ENCODE data around the gene RHOD. TPM values are rescaled to one million over a fixed set of nuclear protein-coding genes. Genes with fewer than 3 reads are reported as not detected.

RHOD gene
- total RNA-seq, 2 experiments from 2014 or later = 0.47 to 0.78 TPM

- H3K27me3 Mint-ChIP-seq = peaks cover 6% of the 10 kb centered on the region
- intact Hi-C loops (cut with DNase I, micrococcal nuclease) = no loop called here
- no peak for DNase-seq
- ChIA-PET POLR2A (interaction anchor here (0.7 kb wide), 1 partner anchor 10 kb away, joined by 3 read pairs; no protein-coding TSS in a partner anchor), CTCF (interaction anchor here (0.7 to 5.2 kb wide), 4 partner anchors 9 to 30 kb away, joined by 3 to 36 read pairs (median 3); no protein-coding TSS in a partner anchor)
- H3K4me1 Mint-ChIP-seq = peaks cover 15% of the 10 kb centered on the region
- ATAC-seq = no peak
- H3K4me3 Mint-ChIP-seq = no peak overlapping the region
- H3K36me3 Mint-ChIP-seq (ENCODE audit: low read depth) = no peaks in the 10 kb centered on the region
- no peak overlapping the region for H3K27ac Mint-ChIP-seq
- H3K9me3 Mint-ChIP-seq (ENCODE audit: low read depth) = no peaks in the 10 kb centered on the region
Observed at GRCh38 chr11:67051180-67051893, 5.3 kb upstream of the RHOD start.

DNA sequence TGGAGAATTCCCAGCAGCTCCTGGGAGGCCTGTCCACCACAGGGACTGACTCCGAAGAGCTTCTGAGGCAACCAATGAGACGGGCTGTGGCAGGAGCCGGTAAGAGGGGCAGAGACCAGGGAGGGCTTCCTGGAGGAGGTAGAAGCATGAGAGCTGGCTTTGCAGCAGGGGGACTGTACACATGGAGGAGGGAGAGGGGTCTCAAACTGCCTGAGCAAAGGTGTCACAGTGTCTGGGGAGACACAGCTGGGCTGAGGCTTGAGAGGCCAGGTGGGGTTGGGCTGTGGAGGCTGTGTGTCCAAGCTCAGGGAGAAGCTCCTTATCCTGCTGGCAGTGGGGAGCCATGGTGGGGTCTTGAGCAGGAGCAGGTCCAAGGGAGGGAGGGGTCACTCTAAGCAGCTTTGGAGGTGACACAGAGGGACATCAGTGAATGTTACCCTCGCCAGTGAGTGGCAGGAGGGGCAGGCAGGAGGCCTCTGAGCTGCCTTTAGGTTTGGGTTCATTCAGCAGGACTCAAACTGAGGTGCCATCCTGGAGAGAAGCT lies 4.6 kb upstream of the RHOD start:
- Mint-ChIP-seq H3K27ac (no peak overlapping the region), H3K4me3 (no peak overlapping the region), H3K9me3 (ENCODE audit: low read depth) (no peaks in the 10 kb centered on the region), H3K27me3 (peaks cover 6% of the 10 kb centered on the region), H3K4me1 (peaks cover 17% of the 10 kb centered on the region), H3K36me3 (ENCODE audit: low read depth) (no peaks in the 10 kb centered on the region)
- CTCF ChIA-PET = interaction anchor here (0.6 to 5.2 kb wide), 7 partner anchors 17 to 118 kb away, joined by 3 to 36 read pairs (median 3); no protein-coding TSS in a partner anchor
- intact Hi-C loops (cut with DNase I, micrococcal nuclease) = no loop called here
- POLR2A ChIA-PET = no interaction called here
- DNase-seq (no peak), ATAC-seq (no peak)

GRCh38 chr11:67052891-67053290 lies 3.8 kb upstream of the RHOD start:
- DNase-seq (no peak), ATAC-seq (no peak)
- Mint-ChIP-seq H3K27me3 (peaks cover 6% of the 10 kb centered on the region), H3K4me1 (peaks cover 17% of the 10 kb centered on the region), H3K27ac (no peak overlapping the region), H3K36me3 (ENCODE audit: low read depth) (no peaks in the 10 kb centered on the region), H3K4me3 (no peak overlapping the region), H3K9me3 (ENCODE audit: low read depth) (no peaks in the 10 kb centered on the region)
- intact Hi-C loops (cut with DNase I, micrococcal nuclease) = no loop called here
- ChIA-PET CTCF (interaction anchor here (0.6 to 5.2 kb wide), 11 partner anchors 13 to 360 kb away, joined by 3 to 36 read pairs (median 3); no protein-coding TSS in a partner anchor), POLR2A (no interaction called here)

- ATAC-seq (peak; percentile 75), DNase-seq (peak; percentile 76)
- intact Hi-C loops (cut with DNase I, micrococcal nuclease) = loop anchor here (1.0 to 2.0 kb wide), 2 partner anchors 17 kb away; no protein-coding TSS in a partner anchor
- Mint-ChIP-seq H3K27me3 (peaks cover 6% of the 10 kb centered on the region), H3K36me3 (ENCODE audit: low read depth) (no peaks in the 10 kb centered on the region), H3K9me3 (ENCODE audit: low read depth) (no peaks in the 10 kb centered on the region), H3K4me3 (no peak overlapping the region), H3K4me1 (peaks cover 17% of the 10 kb centered on the region), H3K27ac (no peak overlapping the region)
- POLR2A ChIA-PET = no interaction called here
- CTCF ChIA-PET = interaction anchor here (0.6 to 5.2 kb wide), 12 partner anchors 11 to 379 kb away, joined by 3 to 36 read pairs (median 4); no protein-coding TSS in a partner anchor
Observed at GRCh38 chr11:67053896-67054329, 2.7 kb upstream of the RHOD start.

DNA sequence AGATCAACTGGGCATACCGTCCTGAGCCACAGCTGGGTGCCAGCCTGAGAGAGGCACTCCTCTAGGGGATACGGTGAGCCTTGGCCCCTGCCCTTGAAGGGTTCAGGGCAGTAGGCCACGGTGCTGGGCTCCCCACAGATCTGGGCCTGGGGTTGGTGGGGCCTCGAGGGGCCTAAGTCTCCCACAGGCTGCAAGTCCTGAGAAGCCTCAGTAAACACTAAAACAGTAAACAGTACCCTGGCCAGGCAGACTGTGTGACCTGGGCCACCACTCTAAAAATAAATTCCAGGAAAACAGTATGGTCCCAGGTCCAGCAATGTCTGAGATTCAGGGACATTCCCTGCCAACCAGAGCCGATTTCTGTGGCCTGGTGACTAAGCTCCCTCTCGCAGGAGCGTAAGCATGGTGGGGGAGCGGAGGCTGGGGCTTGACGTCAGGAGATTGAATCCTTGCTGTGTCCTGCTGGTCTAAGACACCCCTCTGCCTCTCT lies 2.3 kb upstream of the RHOD start:
- intact Hi-C loops (cut with DNase I, micrococcal nuclease) = loop anchor here (1.0 to 2.0 kb wide), 2 partner anchors 16 to 17 kb away; no protein-coding TSS in a partner anchor
- no peak for DNase-seq
- Mint-ChIP-seq H3K4me3 (no peak overlapping the region), H3K9me3 (ENCODE audit: low read depth) (no peaks in the 10 kb centered on the region), H3K36me3 (ENCODE audit: low read depth) (no peaks in the 10 kb centered on the region), H3K27ac (no peak overlapping the region), H3K27me3 (peaks cover 6% of the 10 kb centered on the region), H3K4me1 (peaks cover 17% of the 10 kb centered on the region)
- POLR2A ChIA-PET = interaction anchor here (0.6 kb wide), 1 partner anchor 328 kb away, joined by 4 read pairs; no protein-coding TSS in a partner anchor
- ATAC-seq = peak; percentile 13
- CTCF ChIA-PET = interaction anchor here (0.6 to 5.2 kb wide), 9 partner anchors 9 to 208 kb away, joined by 3 to 36 read pairs (median 3); no protein-coding TSS in a partner anchor

DNA sequence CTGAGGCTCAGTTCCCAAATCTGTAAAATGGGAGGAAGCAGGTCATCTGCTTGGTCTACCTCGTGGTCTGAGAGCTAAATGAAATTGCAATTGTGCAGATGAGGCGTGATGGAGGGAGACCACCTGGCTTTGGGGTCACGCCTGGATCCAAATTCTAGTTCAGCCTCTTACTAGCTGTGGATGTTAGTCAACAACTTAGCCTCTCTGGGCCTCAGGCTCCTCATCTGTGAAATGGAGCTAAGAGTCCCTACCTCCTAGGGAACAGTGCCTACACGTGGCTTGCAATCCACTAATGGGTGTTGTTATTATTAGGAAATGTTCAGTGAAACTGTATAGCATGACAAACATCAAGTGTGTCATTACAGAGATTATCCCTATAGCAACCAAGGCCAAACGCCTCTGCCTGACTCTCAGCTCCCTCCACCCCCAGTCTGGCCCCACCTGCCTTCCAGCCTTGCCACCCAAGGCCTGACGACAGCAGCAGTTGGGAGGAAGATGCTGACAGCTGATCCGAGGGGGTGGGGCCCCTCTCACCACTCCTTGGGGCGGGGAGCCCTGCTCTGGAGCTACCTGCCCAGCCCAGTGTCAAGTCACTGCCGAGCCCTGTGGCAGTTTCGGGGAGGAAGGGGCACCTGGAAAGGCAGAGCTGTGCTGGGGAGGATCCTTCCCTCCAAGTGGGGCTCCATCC lies 1.7 kb upstream of the RHOD start:
- DNase-seq (peak; percentile 53), ATAC-seq (peak; percentile 43)
- intact Hi-C loops (cut with DNase I, micrococcal nuclease) = loop anchor here (1.0 to 2.0 kb wide), 2 partner anchors 16 kb away; no protein-coding TSS in a partner anchor
- Mint-ChIP-seq H3K36me3 (ENCODE audit: low read depth) (no peaks in the 10 kb centered on the region), H3K27ac (no peak overlapping the region), H3K4me1 (peaks cover 17% of the 10 kb centered on the region), H3K27me3 (peaks cover 6% of the 10 kb centered on the region), H3K9me3 (ENCODE audit: low read depth) (no peaks in the 10 kb centered on the region), H3K4me3 (no peak overlapping the region)
- CTCF ChIA-PET = interaction anchor here (0.6 to 5.2 kb wide), 7 partner anchors 10 to 666 kb away, joined by 3 to 36 read pairs (median 3); no protein-coding TSS in a partner anchor
- POLR2A ChIA-PET = interaction anchor here (0.6 kb wide), 1 partner anchor 327 kb away, joined by 4 read pairs; no protein-coding TSS in a partner anchor

GRCh38 chr11:67055812-67056211 lies 835 bp upstream of the RHOD start:
- H3K4me3 Mint-ChIP-seq = peak overlapping the region; percentile 63
- intact Hi-C loops (cut with DNase I, micrococcal nuclease) = loop anchor here in 1 of 2 experiments (2.0 kb wide), 1 partner anchor 15 kb away; no protein-coding TSS in a partner anchor
- H3K9me3 Mint-ChIP-seq (ENCODE audit: low read depth) = no peaks in the 10 kb centered on the region
- ChIA-PET POLR2A (no interaction called here), CTCF (interaction anchor here (0.7 to 5.2 kb wide), 4 partner anchors 18 to 327 kb away, joined by 3 to 36 read pairs (median 4); no protein-coding TSS in a partner anchor)
- H3K27me3 Mint-ChIP-seq = peaks cover 6% of the 10 kb centered on the region
- H3K36me3 Mint-ChIP-seq (ENCODE audit: low read depth) = no peaks in the 10 kb centered on the region
- DNase-seq (peak; percentile 33), ATAC-seq (no peak)
- peaks cover 17% of the 10 kb centered on the region for H3K4me1 Mint-ChIP-seq
- H3K27ac Mint-ChIP-seq = no peak overlapping the region

DNA sequence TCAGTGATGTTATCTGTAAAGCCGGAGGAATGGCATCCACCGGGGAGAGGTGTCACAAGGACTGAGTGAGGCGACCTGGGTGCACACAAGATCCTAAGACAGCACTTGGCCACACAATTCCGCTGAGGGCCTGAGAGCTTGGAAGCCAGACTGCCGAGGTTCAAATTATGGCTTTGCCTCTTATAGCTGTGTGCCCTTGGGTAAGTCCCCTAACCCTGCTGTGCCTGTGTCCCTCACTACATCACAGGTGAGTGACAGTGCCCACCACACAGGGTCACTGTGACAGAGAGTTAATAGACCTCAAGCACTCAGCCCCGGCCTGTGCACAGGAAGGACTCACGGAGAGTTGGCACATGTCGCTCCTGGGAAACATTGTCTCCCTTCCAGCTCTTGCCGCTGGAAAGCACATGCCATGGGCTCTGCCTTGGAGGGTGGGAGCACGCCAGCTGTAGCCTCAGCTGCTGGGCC lies 592 bp downstream of the RHOD start:
- Mint-ChIP-seq H3K27me3 (peaks cover 4% of the 10 kb centered on the region), H3K4me3 (peak overlapping the region; percentile 33), H3K4me1 (peaks cover 17% of the 10 kb centered on the region), H3K9me3 (ENCODE audit: low read depth) (no peaks in the 10 kb centered on the region), H3K27ac (no peak overlapping the region), H3K36me3 (ENCODE audit: low read depth) (no peaks in the 10 kb centered on the region)
- ATAC-seq (no peak), DNase-seq (no peak)
- CTCF ChIA-PET = interaction anchor here (0.6 to 0.7 kb wide), 3 partner anchors 54 to 321 kb away, joined by 3 to 4 read pairs (median 3); no protein-coding TSS in a partner anchor
- intact Hi-C loops (cut with DNase I, micrococcal nuclease) = no loop called here
- POLR2A ChIA-PET = interaction anchor here (0.7 kb wide), 1 partner anchor 535 kb away, joined by 3 read pairs; no protein-coding TSS in a partner anchor

DNA sequence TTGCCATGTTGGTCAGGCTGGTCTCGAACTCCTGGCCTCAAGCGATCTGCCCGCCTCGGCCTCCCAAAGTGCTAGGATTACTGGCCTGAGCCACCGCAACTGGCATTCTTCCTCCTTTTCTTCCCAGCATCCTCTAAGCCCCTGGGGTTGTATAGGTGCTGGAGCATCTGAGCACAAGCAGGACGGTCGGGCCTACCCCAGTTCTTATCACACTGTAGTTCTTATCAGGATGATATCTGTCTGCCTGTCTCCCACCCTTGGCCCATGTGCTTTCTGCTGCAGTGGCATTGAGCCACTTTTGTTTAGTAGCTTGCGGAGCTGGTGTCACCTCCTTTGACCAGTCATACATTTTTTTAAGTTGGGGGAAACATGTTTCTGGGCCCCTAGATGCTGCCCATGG lies 1.9 kb downstream of the RHOD start:
- ATAC-seq = no peak
- H3K4me1 Mint-ChIP-seq = peaks cover 17% of the 10 kb centered on the region
- peaks cover 1% of the 10 kb centered on the region for H3K27me3 Mint-ChIP-seq
- ChIA-PET POLR2A (no interaction called here), CTCF (interaction anchor here (0.6 kb wide), 1 partner anchor 142 kb away, joined by 3 read pairs; no protein-coding TSS in a partner anchor)
- H3K36me3 Mint-ChIP-seq (ENCODE audit: low read depth) = no peaks in the 10 kb centered on the region
- no peaks in the 10 kb centered on the region for H3K9me3 Mint-ChIP-seq (ENCODE audit: low read depth)
- no peak for DNase-seq
- intact Hi-C loops (cut with DNase I, micrococcal nuclease) = no loop called here
- no peak overlapping the region for H3K4me3 Mint-ChIP-seq
- H3K27ac Mint-ChIP-seq = no peak overlapping the region

GRCh38 chr11:67059671-67060070 lies 3.0 kb downstream of the RHOD start:
- no peak overlapping the region for H3K4me3 Mint-ChIP-seq
- H3K36me3 Mint-ChIP-seq (ENCODE audit: low read depth) = no peaks in the 10 kb centered on the region
- H3K9me3 Mint-ChIP-seq (ENCODE audit: low read depth) = no peaks in the 10 kb centered on the region
- no peak for ATAC-seq
- POLR2A ChIA-PET = interaction anchor here (0.6 kb wide), 1 partner anchor 127 kb away, joined by 3 read pairs; no protein-coding TSS in a partner anchor
- H3K4me1 Mint-ChIP-seq = peaks cover 16% of the 10 kb centered on the region
- no peak for DNase-seq
- H3K27ac Mint-ChIP-seq = no peak overlapping the region
- intact Hi-C loops (cut with DNase I, micrococcal nuclease) = no loop called here
- H3K27me3 Mint-ChIP-seq = peaks cover 1% of the 10 kb centered on the region
- CTCF ChIA-PET = no interaction called here

All from activated CD4-positive, alpha-beta T cell treated with anti-CD3 and anti-CD28 coated beads for 36 hours (primary cell).